ENCODE measurements around the gene KIAA0930.
"Not testable (repeated sequence)": the region's sequence is repeated elsewhere in the genome, so short reads cannot be mapped to it uniquely, and the experiment has no call there.

KIAA0930 gene

DNA sequence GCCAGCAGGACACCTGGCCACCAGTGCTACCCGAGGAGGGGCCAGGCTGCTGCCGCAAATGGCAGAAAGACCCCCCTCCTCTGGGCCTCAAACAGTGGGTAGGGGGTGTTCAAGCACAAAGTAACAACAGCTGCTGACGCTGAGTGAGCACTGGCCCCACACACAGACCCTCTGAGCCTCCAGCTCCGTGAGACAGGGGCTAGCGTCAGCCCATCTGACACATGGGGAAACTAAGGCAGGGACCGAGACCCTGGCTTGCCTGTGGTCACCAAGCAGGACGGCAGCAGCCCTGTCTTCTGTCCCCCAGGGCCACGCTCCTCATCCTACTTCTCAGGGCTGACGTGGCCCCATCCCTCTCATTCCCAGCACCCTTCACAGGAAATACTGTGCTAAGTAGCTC, 40.5 kb downstream of the KIAA0930 start:
- DNase-seq, result no peak

DNA sequence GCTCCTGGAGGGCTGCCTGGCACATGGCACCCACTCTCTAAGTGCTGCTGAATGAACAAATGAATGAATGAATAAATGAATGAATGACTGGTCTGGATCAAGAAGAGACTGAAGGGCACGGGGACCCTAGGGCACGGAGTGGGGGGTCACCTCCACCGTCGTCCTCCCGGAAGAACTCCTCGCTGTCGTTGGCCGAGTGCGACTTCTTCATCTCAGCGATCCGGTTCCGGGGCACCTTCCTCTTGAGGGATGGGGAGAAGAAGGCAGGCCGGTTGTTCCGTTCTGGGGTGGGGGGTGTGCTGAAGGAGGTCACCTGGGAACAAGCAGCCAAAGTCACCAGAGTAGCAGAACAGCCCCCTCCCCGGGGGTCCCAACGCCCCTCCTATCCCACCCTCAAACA, 41.0 kb downstream of the KIAA0930 start:
- DNase-seq, result no peak

DNA sequence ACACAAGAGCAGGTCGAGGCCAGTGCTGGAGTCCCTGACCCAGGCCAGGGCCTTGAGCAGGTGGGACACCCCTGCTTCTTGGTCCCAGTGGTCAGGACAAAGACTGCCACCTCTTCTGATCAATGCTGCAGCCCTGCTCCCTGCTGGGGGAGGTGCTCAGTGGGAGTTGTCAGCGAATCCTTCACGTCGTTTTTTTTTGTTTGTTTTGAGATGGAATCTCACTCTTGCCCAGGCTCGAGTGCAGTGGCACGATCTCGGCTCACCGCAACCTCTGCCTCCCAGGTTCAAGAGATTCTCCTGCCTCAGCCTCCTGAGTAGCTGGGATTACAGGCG, 42.3 kb downstream of the KIAA0930 start:
- no peak for DNase-seq

DNA sequence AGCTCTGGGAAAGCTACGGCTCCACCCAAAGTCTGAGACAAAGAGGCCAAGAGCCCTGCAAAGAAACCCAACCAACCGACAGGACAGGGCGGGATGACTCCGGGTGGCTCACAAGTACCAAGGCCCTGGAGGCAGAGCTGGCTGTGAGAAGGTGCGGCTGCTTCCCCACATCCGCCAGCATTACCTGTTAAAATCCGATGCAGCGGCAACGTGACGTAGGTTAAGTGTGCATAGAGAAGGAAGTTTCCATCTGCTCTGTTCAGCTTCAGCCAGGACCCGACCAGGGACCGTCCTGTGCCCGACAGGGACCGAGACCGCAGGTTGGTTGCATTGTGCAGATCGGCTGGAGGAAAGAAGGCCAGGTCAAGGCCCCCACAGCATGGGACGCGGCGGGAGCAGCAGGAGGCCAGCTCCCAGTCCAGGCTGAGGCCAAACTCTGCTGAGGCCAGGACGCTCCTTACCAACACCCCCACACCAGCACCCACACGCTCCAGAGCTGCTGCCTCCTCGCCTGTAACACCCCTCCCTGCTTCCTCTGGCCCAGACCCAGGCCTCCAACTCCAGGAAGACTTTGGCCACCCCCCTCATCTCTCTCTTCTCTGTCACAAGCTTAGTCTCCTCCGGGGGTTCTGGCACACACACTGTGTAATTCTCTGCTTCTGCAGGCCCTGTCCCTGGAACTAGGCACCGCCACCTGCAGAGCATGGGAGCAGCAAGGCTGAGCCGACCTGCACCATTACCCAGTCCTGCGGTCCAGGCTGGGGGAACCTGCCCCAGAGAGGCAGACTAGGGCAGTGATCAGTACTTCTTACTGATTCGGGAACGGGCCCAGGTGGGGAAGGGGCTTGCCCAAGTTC, 42.9 kb downstream of the KIAA0930 start:
- no peak for DNase-seq

DNA sequence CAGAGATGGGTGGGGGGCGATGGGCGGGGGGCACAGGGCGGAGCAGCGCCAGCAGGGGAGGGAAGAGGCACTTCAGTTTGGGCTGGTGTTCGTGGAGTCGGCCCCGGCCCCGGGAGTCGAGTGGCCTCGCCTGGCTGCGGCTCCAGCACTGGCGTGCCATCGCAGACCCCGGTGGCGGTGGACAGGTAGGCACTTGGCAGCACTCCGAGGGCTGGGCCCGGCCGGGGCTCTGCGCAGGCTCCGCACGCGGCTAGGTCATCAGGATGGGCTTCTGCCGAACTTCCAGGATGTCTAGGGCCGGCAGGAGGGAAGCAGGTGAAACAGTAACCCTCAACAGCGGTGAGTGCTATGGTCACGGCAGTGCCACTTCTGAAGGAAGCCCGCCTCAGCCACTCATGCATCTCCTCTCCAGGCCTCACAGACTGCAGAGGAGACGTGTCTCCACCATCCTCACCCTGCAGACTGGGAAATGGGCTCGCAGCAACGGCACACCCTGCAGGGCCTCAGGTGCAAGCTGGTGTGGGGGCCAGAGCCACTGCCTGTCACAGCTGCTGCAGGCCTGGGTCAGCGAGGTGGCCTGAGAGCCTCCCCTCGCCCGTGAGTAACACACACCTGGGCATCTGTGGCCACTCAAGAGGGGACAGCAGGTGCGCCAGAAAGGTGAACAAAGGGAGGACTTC, 43.6 kb downstream of the KIAA0930 start:
- no peak for DNase-seq

DNA sequence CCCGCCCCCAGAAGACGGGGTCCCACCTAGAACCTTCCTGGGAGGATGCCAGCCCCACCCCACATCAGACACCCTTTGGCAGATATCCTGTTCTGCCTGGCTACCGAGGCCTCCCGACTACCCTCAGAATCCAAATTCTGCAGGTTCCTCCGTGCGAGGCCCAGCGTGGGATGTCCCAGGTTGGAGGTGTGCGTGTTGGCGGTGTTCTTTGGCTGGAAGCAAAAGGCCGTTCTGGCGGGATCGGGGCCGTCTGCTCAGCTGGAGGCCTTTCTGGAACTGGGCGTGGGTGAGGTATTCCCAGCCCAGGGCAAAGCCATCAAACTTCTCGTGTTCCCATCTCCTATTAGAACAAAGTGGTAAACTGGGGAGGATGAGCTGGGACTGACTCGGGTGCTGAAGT, 44.4 kb downstream of the KIAA0930 start:
- no peak for DNase-seq

DNA sequence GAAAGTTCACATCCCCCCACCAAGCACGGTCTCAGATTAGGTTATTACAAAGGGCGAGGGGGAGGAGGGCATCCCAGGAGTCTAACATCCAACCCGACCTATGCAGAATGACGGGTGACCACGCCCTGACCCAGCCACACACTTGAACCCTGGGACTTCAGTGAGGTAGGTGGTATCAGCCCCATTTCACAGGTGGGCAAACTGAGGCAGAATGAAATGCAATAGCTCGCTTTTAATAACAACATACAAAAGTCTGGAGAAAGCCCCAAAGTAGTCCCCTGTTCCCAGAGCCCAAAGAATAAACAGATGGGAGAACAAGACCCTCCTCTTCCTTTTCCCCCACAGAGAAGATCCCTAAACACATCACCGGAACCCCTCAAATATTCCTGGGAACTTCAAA, 45.1 kb downstream of the KIAA0930 start:
- no peak for DNase-seq

DNA sequence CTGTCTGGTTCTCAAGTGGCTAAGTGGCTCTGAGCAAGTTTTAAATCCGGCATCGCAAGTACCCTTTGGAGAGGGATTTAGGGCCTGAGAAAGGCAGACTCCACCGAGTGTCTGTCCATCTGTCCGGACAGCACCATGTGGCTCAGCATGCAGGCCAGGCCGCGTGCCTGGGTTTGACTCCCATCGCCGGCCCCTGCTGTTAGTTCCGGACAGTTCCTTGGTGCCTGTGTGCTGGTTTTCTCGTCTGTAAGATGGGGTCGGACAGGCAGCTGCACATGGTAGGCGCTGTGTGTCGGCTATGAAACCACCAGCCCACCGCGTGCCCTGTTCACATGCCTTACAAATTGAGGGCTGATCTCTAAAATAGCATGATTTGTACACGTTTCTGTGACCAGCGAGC, 46.0 kb downstream of the KIAA0930 start:
- DNase-seq, result no peak

DNA sequence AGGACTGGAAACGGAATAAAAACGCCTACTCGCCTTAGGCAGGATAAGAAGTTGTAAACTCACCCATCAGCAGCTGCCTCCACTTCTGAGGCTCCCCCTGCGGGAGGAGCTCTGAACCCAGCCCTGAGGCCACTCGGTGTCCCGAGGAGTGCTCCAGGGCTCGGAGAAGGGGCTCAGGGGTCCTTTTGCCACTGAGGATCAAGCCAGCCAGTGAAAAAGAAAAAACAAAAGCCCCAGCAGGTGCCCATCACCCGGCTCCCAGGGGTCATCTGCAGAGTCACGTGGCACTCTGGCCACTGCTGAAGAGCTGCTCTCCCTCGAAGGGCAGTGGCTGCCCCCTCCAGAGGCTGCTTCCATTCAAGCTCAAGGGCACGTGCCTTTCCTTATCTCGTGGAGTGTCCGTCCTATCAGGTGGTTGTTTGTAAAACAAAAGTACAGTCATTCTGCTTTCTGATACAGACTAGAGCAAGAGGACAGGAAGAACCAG, 48.0 kb downstream of the KIAA0930 start:
- no peak for DNase-seq

DNA sequence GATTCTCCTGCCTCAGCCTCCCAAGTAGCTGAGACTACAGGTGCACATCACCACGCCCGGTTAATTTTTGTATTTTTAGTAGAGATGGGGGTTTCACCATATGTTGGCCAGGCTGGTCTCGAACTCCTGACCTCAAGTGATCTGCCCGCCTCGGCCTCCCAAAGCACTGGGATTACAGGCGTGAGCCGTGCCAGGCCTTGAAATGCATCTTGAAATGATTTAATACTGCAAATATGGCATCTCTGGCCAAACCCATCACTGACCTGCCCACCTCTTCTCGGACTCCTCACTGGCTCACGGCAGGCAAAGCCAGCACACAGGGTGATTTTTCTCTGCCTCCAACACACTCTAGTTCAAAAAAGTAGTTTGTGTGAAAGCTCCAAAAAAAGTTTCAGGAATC, 48.9 kb downstream of the KIAA0930 start:
- not testable (repeated sequence) for DNase-seq

DNA sequence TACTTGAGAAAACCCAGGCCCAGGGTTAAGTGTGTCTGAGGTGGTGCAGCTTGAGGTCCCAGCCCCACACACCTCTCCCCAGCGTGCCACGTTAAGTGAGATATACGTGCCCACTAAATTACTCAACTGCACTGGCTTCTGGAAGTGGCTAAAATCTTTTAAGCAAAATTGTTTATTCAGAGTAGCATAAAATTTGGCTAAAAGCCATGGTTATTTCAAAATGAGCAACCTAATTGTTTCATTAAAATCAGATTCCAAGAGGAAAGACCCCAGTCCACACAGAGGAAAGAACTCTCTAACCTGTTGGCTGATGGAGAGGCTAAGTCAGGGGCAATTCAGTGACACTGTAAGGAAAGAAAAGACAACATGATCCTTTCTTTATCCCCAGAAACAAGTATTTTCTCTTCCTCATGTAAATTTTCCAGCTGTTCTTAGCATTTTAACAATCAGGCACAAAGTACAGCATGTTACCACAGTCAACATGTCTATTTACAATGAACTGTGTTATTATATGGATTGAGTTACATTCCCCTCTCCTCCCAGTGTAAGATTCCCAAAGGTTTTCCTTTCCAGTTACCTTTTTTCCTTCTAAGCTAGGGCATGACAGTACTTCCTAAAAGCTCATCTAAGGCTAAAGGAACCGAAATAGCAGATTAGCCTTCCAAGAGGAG, 50.4 kb downstream of the KIAA0930 start:
- DNase-seq, result no peak

DNA sequence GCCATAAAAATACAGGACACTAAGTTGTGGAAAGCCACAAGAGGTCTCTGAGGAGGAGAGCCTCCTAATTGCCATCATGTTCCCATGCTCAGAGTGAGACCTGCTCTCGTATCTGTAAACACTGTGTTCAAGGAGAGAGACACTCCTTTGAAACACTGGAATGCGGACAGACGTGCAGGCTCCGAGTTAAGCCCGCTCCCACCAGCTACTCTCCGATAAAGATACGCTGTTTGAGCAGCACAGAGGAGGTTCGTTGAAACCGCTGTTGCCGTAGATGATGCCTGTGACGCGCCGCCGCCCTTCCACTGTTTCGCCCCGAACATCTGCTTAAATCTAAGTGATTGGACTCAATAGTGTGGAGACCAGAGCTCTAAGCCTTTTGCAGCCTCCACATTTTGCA, 51.9 kb downstream of the KIAA0930 start:
- no peak for DNase-seq

DNA sequence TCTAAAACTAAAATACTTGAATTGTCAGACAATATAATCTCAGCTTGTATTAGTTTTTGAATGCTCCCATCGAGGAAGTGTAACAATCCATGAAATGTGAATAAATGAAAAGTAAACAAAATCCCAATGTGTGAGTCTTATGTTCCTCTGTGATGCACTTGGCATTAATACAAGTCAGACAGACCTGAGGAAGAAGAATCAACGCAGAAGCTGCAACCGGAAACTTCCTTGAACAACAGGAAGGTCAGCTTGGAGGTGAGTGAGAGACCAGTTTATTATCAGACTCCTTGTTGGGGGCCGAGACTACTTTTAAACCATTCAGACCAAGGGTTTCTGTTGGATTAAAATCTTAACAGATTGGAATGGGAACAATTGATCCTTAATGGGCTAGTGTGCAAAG, 52.8 kb downstream of the KIAA0930 start:
- DNase-seq, result no peak

DNA sequence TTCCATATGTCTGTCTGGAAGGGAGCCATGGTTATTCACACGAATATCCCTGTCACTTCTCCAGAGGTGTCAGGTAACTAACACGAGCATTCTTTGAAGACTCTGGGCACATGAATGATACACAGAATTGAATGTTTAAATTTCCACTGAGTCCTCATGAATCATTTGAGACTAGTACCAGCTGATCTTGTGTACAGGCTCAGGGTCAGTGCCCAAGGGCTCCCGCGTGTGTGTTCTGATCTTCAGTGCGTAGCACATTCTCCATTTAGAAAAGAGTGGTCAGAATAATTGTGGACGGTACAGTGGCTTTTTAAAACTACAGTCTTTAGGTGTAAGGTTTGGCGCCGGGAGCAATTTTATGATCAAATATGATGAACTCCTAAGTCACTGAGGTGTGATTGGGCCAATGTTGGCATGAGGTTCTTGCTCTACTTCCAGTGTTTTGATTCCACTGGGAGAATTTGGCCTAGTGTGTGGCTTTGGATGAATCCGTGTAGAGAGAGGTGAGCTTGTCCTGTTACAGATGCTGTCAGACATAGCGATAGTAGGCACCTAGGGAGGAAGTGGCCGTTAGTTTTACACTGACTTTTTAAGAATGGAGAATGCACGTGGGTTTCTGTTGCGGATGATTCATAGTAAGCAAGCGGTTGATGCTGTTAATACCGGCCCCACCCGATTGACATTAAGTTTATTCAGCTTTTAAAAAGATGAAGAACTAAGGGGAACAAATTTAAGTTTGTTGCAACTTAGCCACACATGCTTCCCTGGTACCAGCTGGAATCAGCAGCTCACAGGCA, 54.8 kb downstream of the KIAA0930 start:
- DNase-seq, result no peak

DNA sequence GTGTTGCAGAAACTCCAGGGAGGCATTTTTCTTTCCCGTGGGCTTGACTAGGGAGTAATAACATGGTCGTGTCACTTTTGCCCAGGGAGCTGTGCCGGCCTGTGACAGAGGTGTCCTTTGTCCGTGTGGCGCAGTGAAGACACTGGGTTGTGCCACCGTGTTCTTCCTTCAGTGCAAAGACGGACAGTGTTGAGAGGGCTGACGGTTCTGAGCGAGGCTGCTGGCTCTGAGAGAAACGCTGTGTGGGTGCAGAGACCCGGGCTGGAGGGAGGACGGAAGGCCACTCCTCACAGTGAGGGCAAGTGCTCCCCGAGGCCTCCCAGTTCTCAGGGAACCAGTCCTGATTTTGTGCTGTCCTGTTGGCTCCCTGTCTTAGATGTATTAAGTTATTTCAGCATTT, 56.7 kb downstream of the KIAA0930 start:
- DNase-seq, result no peak

DNA sequence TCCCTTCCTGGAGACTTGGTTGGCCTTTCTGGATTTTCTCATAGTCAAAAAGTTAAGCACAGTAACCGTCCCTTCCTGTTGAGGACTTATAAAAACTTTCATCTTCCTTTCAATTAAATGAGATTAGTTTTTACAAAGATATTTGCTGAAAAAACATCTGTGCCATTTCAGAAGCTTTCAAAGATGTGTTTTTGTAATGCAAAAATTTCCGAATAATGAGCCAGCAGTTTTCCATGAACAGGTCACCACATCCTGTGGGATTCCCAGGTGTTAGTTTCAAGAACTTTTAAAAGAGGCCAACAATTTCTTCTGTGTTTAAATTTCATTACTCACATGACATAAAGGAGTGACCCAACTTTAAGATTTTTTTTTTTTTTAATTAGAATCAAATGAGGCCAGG, 58.9 kb downstream of the KIAA0930 start:
- DNase-seq, result no peak

DNA sequence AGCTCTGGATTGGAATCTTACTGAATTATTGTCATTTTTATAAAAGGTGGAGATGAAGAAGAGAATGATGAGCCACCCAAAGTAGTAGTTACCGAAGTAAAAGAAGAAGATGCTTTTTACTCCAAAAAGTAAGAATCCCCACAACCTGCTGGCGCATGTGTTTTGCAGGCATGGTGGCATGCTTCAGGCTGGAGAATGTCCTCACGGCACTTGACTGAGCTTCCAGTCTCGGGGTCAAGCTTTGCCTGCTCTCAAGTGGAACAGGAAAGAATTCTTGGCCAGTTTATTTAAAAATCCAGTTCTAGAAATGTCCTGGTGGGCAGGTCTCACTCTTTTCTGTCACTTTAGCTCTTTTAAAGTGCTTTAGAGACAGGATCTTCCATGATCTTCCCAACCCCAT, 59.5 kb downstream of the KIAA0930 start:
- no peak for DNase-seq

DNA sequence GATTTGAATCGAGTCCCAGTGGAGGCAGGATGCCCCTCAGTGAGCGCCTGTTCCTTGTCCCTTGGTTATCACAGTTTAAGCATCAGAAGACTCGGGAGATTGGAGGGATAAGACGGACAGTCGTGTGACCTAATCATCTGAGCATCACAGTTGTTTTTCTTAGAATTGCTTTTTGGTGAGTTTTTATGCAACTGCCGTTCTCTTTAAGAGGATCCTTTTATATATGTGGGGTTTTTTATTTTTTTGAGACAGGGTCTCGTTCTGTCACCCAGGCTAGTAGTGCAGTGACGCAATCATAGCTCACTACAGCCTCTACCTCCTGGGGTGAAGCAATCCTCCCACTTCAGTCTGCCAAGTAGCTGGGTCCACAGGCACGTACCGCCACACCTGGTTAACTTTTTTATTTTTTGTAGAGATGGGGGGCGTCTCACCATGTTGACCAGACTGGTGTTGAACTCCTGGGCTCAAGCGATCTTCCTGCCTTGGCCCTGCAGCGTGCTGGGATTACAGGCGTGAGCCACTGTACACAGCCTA, 60.5 kb downstream of the KIAA0930 start:
- DNase-seq, result no peak

DNA sequence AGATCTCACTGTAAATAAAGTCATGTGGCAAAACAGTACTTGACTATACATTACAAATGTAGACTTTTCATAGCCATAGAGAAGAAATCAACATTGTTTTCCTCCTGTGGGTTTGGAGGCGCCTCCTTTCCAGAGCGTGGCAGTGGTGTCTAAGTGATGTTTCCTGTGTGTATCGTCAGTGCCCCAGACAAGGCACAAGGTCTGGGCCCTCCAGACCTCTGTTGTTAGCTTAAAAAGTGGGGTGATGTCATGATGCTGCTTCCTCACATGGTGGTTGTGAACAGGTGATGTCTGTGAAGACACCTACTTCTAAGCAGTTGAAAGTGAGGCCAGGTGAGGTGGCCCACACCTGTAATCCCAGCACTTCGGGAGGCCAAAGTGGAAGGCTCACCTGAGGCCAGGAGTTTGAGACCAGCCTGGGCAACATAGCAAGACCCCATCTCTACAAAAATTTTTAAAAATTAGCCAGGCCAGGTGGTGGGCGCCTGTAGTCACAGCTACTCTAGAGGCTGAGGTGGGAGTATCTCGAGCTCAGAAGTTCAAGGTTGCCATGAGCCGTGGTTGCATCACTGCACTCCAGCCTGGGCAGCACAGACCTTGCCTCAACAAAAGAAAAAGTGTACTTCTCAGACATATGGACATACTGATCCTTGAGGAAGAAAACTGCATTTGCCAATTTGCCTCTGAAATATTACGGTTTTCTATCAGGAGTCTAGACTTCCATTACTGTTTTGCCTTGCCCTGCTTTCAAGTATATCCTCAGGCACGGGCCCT, 61.2 kb downstream of the KIAA0930 start:
- peak; percentile 57 for DNase-seq

DNA sequence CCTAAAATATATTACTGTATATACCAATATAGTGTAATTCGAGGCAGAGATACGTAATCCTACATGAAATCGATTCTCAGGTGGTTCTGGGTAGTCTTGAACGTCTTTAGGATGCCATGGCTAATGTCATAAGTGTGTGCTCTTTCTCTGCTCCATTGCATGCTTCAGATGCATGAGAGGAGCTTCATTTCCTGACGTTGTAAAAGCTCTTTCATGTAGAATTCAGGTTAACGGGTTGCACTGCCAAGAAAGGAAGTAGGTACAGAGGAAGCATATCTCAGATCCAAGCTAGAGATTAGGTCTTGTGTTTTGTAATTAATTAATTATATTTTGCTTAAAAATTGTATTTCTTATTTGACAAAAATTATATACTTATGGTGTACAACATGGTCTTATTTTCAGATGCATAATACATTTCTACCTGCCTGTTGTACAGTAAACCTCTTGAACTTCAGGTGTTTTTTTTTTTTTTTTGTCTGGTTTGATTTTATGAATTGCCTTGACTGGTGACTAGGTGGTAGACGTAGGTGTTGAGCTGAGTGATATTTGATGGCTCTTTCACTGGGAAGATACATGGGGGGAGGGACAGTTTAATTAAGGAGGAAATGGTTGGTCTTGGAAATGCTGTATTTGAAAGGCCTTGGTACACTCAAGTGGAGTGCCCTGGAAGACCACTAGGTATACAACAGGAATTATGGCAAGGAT, 67.7 kb downstream of the KIAA0930 start:
- DNase-seq, result no peak

DNA sequence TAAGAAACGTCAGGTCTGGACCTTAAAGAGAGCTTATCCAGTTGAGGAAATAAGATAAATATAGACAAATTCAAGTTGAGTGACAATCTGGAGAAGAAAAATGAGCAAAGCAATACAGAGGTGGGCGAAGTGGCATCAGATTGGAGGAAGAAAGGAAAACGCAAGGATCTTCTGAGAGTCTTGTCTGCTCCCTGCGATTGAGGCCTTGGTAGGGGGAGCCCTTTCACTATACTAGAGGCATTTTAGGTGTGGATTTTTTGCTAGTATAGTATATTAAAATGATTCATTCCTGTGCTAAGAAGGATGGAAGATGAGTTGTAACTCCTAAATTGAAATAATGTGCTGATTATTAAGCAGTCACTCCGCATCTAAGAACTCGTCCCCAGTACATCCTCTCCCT, 68.9 kb downstream of the KIAA0930 start:
- DNase-seq, result no peak
